Endothelial cell of umbilical vein (primary cell): ENCODE results near the gene MVB12B. TPM values are rescaled to one million over a fixed set of nuclear protein-coding genes. Genes with fewer than 3 reads are reported as not detected.

Experiments used
- BruUV-seq: library from RNA; stranded (reverse); fragments of 400-500 nt; replicated peaks from 2 replicates; lab custom pipeline; 2021; lab: Mats Ljungman, UMichigan
- CTCF ChIA-PET: fragments of 300-600, 350-600 bp; sonication (Branson Sonifier 250); formaldehyde crosslinking; loops from one replicate; lab custom pipeline; 2021; ENCODE audit warnings: antibody characterized with exemption, inconsistent platforms; lab: Charles Lee
- POLR2A ChIA-PET: fragments of 300-600, 350-600 bp; sonication (Branson Sonifier 250); formaldehyde crosslinking; loops from one replicate; lab custom pipeline; 2021; ENCODE audit warnings: antibody characterized with exemption, inconsistent platforms; lab: Charles Lee
- DNase-seq: peaks from one replicate; pipeline ENCODE4 v3.0.0-alpha.2; 2011; ENCODE audit warnings: low read depth, low spot score
- FAIRE-seq: peaks from 2 replicates; lab custom pipeline; 2011; peaks lifted over from hg19 to GRCh38; lab: Jason Lieb, UNC
- H2AFZ ChIP-seq: 2 replicates; pipeline ENCODE4 v1.6.0; 2012; ENCODE audit warnings: low read depth, low read length, control low read depth, inconsistent platforms
- H3K27ac ChIP-seq: 2 replicates; pipeline ENCODE4 v1.5.1; 2011; ENCODE audit warnings: low read depth, mild to moderate bottlenecking, control low read depth, low read length, moderate library complexity; ENCODE audit not compliant: insufficient read depth
- H3K27me3 ChIP-seq, 2 experiments: 2 replicates each; pipeline versions ENCODE4 v1.6.0 to v1.6.1; 2011; ENCODE audit warnings: low read length in 2 of 2, mixed read lengths in 1 of 2; ENCODE audit not compliant: control insufficient read depth in 2 of 2, insufficient read depth in 2 of 2
- H3K36me3 ChIP-seq, 2 experiments: 2 replicates in 1 of 2; 3 replicates in 1 of 2; pipeline ENCODE4 v1.5.1; 2011; ENCODE audit warnings: low read length in 2 of 2, mild to moderate bottlenecking in 1 of 2, moderate library complexity in 1 of 2; ENCODE audit not compliant: control insufficient read depth in 2 of 2, insufficient read depth in 2 of 2; ENCODE audit errors: extremely low read depth in 1 of 2
- H3K4me1 ChIP-seq: 3 replicates; pipeline ENCODE4 v1.5.1; 2011; ENCODE audit warnings: mild to moderate bottlenecking, low read length; ENCODE audit not compliant: control insufficient read depth, insufficient read depth; ENCODE audit errors: extremely low read depth
- H3K4me2 ChIP-seq: 2 replicates; pipeline ENCODE4 v1.6.1; 2011; ENCODE audit warnings: low read length, control low read depth, mixed read lengths; ENCODE audit not compliant: insufficient read depth
- H3K4me3 ChIP-seq, 3 experiments: fragments of 200-600 bp in 1 of 3; sonication (generic), shearing (Covaris generic) in 1 of 3; replicated peaks in 1 of 3; 2 replicates each; pipeline ENCODE4 v1.5.1; 2011 to 2016; ENCODE audit warnings: control low read depth in 3 of 3, low read length in 3 of 3, mild to moderate bottlenecking in 2 of 3, inconsistent platforms in 1 of 3, low read depth in 1 of 3, moderate library complexity in 1 of 3; ENCODE audit not compliant: insufficient read depth in 1 of 3
- H3K79me2 ChIP-seq: 2 replicates; pipeline ENCODE4 v1.6.0; 2012; ENCODE audit warnings: low read length, inconsistent platforms; ENCODE audit not compliant: control insufficient read depth, insufficient read depth
- H3K9ac ChIP-seq: replicated peaks from 2 replicates; pipeline ENCODE3; 2011; ENCODE audit warnings: low read length, control low read depth; ENCODE audit not compliant: insufficient read depth; ENCODE audit errors: extremely low read depth
- H3K9me1 ChIP-seq: replicated peaks from 3 replicates; pipeline ENCODE4 v1.6.0; 2011; ENCODE audit warnings: mild to moderate bottlenecking, low read length; ENCODE audit not compliant: control insufficient read depth, insufficient read depth; ENCODE audit errors: extremely low read depth
- H3K9me3 ChIP-seq: replicated peaks from 2 replicates; pipeline ENCODE4 v1.5.1; 2012; ENCODE audit warnings: low read length, inconsistent platforms; ENCODE audit not compliant: control insufficient read depth, insufficient read depth
- H4K20me1 ChIP-seq: replicated peaks from 2 replicates; pipeline ENCODE3; 2011; ENCODE audit warnings: mild to moderate bottlenecking, low read length; ENCODE audit not compliant: control insufficient read depth, insufficient read depth; ENCODE audit errors: extremely low read depth
- EZH2 ChIP-seq: IDR thresholded peaks from 2 replicates; pipeline ENCODE4 v1.6.1; 2012; ENCODE audit warnings: borderline replicate concordance, low read depth, mild to moderate bottlenecking, moderate library complexity, low read length, inconsistent platforms; ENCODE audit not compliant: severe bottlenecking
- FOS ChIP-seq: IDR thresholded peaks from 2 replicates; pipeline ENCODE4 v1.6.1; 2011; ENCODE audit warnings: mild to moderate bottlenecking, low read length, moderate library complexity, borderline replicate concordance; ENCODE audit not compliant: insufficient read depth
- GATA2 ChIP-seq: IDR thresholded peaks from 2 replicates; pipeline ENCODE4 v1.7.0; 2011; ENCODE audit warnings: low read depth, mild to moderate bottlenecking, moderate library complexity, mixed read lengths, low read length; ENCODE audit not compliant: insufficient read length, insufficient read depth
- JUN ChIP-seq: IDR thresholded peaks from 2 replicates; pipeline ENCODE4 v1.6.1; 2011; ENCODE audit warnings: borderline replicate concordance, low read depth; ENCODE audit not compliant: insufficient read length, insufficient read depth
- MAX ChIP-seq: IDR thresholded peaks from 2 replicates; pipeline ENCODE4 v1.6.1; 2011; ENCODE audit not compliant: insufficient read depth, insufficient read length
- MYC ChIP-seq: IDR thresholded peaks from one replicate; pipeline ENCODE4 v1.6.1; 2011; ENCODE audit warnings: mild to moderate bottlenecking, low read depth, low read length
- POLR2A ChIP-seq: IDR thresholded peaks from 2 replicates; pipeline ENCODE4 v1.6.1; 2012; ENCODE audit warnings: low read depth, mild to moderate bottlenecking, control low read depth, low read length
- POLR2AphosphoS5 ChIP-seq: IDR thresholded peaks from 2 replicates; pipeline ENCODE4 v1.6.1; 2012; ENCODE audit warnings: low read depth, mild to moderate bottlenecking, control low read depth, low read length, moderate library complexity; ENCODE audit not compliant: insufficient read depth
- dilution Hi-C: fragments of 300-500 bp; cut with MboI; formaldehyde crosslinking; loops from one replicate; pipeline ENCODE4 v1.15.0; 2019; ENCODE audit warnings: low sequenced_read_pairs; ENCODE audit not compliant: extremely low pct_ligation_motif_present
- intact Hi-C: fragments of 100-400 bp; cut with micrococcal nuclease; formaldehyde crosslinking; loops from one replicate; pipeline ENCODE4 v1.10.0; 2022
- polyA plus RNA-seq, 4 experiments: library from polyadenylated mRNA; depleted of rRNA in 3 of 4; stranded (reverse) in 3 of 4; unstranded in 1 of 4; fragments of >200 nt; gene quantifications; 2 replicates each; pipeline versions ENCODE4 v1.2.1 to v1.2.3, GENCODE V29; 2011 to 2012; ENCODE audit warnings: missing spikeins in 1 of 4
- total RNA-seq: library from RNA; stranded (reverse); gene quantifications from 2 replicates; pipeline ENCODE4 v1.2.3, GENCODE V29; 2021
- TF ChIP-seq, protein P1 (sequence below), 2 donors: IDR thresholded peaks; 1 replicate in 1 of 2; 2 replicates in 1 of 2; pipeline ENCODE4 v1.5.1; 2011; ENCODE audit warnings: low read length in 2 of 2, mild to moderate bottlenecking in 2 of 2, moderate library complexity in 2 of 2, control low read depth in 1 of 2, inconsistent platforms in 1 of 2, low read depth in 1 of 2; ENCODE audit not compliant: insufficient read depth in 1 of 2; ENCODE audit errors: extremely low read depth in 1 of 2

The MVB12B gene
- total and polyA plus RNA-seq, 2 donors (not counting 3 experiments of a cell fraction or from before 2014, with no cell fraction given) = 6.6 to 17.3 TPM

DNA sequence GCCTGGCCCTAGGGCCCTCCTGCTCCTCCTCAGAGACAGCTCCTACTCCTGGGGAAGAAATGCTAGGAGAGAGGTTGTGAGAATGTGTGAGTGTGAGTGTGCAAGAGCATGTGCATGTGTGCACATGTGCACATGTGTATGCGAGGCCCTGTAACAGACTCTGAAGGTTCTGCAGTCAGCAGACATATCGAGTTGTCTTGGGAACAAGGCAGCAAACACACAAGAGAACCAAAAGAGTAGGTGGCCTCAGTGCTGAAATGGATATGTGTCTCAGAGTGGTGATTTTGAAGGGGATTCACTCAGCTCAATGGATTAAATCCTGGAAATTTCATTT lies 50.5 kb downstream of the MVB12B start:
- dilution Hi-C loops = no loop called here
- intact Hi-C loops = loop anchor here (10.0 kb wide), 1 partner anchor 702 kb away; no protein-coding TSS in a partner anchor
- H3K4me1 ChIP-seq = peaks cover 41% of the 10 kb centered on the region
- FAIRE-seq (no peak), DNase-seq (no peak)
- H2AFZ ChIP-seq = no peak overlapping the region
- BruUV-seq = no TSS peak
- no peak overlapping the region for H3K9ac ChIP-seq
- H3K9me1 ChIP-seq = no peaks in the 10 kb centered on the region
- no peak overlapping the region for H3K4me2 ChIP-seq
- H3K27ac ChIP-seq = no peak overlapping the region
- no peaks in the 10 kb centered on the region for H4K20me1 ChIP-seq
- ChIA-PET CTCF (interaction anchor here (1.7 to 7.3 kb wide), 2 partner anchors 9 to 20 kb away, joined by 4 to 46 read pairs; no protein-coding TSS in a partner anchor), POLR2A (no interaction called here)
- H3K36me3 ChIP-seq = peaks cover 0 to 2% of the 10 kb centered on the region in 2 experiments
- no peaks in the 10 kb centered on the region for H3K27me3 ChIP-seq
- TF ChIP-seq POLR2AphosphoS5 (no peak), POLR2A (no peak), FOS (no peak), MAX (no peak), JUN (no peak), EZH2 (no peak), MYC (no peak), GATA2 (no peak)
- TF ChIP-seq, protein P1, sequence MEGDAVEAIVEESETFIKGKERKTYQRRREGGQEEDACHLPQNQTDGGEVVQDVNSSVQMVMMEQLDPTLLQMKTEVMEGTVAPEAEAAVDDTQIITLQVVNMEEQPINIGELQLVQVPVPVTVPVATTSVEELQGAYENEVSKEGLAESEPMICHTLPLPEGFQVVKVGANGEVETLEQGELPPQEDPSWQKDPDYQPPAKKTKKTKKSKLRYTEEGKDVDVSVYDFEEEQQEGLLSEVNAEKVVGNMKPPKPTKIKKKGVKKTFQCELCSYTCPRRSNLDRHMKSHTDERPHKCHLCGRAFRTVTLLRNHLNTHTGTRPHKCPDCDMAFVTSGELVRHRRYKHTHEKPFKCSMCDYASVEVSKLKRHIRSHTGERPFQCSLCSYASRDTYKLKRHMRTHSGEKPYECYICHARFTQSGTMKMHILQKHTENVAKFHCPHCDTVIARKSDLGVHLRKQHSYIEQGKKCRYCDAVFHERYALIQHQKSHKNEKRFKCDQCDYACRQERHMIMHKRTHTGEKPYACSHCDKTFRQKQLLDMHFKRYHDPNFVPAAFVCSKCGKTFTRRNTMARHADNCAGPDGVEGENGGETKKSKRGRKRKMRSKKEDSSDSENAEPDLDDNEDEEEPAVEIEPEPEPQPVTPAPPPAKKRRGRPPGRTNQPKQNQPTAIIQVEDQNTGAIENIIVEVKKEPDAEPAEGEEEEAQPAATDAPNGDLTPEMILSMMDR (IDR thresholded peaks at IDR 0.05; ENCODE audit: extremely low read depth in 1 of 2, insufficient read depth in 1 of 2, low read depth in 1 of 2, low read length in 2 of 2) = no peak
- H3K4me3 ChIP-seq = no peak overlapping the region
- H3K79me2 ChIP-seq = no peaks in the 10 kb centered on the region
- H3K9me3 ChIP-seq = no peaks in the 10 kb centered on the region
